ENCODE data around the gene UNG. TPM values are rescaled to one million over a fixed set of nuclear protein-coding genes. Genes with fewer than 3 reads are reported as not detected.

UNG gene
- total and polyA plus RNA-seq, 2 donors (not counting 1 experiment from before 2014, with no cell fraction given): 6.1 to 14.7 TPM

DNA sequence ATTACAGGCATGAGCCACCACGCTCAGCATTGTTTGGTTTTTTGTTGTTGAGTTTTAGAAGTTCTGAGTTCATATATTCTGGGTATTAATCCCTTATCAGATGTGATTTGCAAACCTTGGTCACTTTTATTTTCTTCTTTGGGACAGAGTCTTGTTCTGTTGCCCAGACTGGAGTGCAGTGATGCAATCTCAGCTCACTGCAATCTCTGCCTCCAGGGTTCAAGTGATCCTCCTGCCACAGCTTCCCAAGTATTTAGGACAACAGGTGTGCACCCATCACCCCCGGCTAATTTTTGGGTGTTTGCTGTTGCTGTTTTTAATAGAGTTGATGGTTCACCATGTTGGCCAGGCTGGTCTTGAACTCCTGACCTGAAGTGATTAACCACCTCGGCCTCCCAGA lies 33.3 kb upstream of the UNG start:
- DNase-seq: no peak
- Mint-ChIP-seq H3K4me1 (no peaks in the 10 kb centered on the region), H3K27ac (no peak overlapping the region), H3K27me3 (no peaks in the 10 kb centered on the region), H3K4me3 (no peak overlapping the region), H3K9me3 (ENCODE audit: insufficient read depth) (no peaks in the 10 kb centered on the region)
- no peak for ATAC-seq (ENCODE audit: low read depth)
- no peak overlapping the region for H2AFZ ChIP-seq (ENCODE audit: insufficient read depth, low read depth, low read length, poor library complexity, severe bottlenecking)
- H3K4me1 ChIP-seq (ENCODE audit: control insufficient read depth in 2 of 2, insufficient read depth in 2 of 2, low read length in 2 of 2): no peaks in the 10 kb centered on the region
- peaks cover 4 to 17% of the 10 kb centered on the region in 2 experiments for H3K36me3 ChIP-seq (replicated peaks in 1 of 2; ENCODE audit: control extremely low read depth in 1 of 2, control insufficient read depth in 1 of 2, extremely low read depth in 1 of 2, insufficient read depth in 2 of 2, low read length in 1 of 2)
- TF ChIP-seq, protein P1, sequence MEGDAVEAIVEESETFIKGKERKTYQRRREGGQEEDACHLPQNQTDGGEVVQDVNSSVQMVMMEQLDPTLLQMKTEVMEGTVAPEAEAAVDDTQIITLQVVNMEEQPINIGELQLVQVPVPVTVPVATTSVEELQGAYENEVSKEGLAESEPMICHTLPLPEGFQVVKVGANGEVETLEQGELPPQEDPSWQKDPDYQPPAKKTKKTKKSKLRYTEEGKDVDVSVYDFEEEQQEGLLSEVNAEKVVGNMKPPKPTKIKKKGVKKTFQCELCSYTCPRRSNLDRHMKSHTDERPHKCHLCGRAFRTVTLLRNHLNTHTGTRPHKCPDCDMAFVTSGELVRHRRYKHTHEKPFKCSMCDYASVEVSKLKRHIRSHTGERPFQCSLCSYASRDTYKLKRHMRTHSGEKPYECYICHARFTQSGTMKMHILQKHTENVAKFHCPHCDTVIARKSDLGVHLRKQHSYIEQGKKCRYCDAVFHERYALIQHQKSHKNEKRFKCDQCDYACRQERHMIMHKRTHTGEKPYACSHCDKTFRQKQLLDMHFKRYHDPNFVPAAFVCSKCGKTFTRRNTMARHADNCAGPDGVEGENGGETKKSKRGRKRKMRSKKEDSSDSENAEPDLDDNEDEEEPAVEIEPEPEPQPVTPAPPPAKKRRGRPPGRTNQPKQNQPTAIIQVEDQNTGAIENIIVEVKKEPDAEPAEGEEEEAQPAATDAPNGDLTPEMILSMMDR (IDR thresholded peaks at IDR 0.05): no peak
- no peak for TF ChIP-seq EZH2 (IDR thresholded peaks at IDR 0.05; ENCODE audit: borderline replicate concordance, insufficient read depth, low read depth, low read length, poor library complexity, severe bottlenecking)
- POLR2A ChIA-PET: no interaction called here
- no peaks in the 10 kb centered on the region for H4K20me1 ChIP-seq (ENCODE audit: control insufficient read depth, insufficient read depth, low read length, poor library complexity, severe bottlenecking)
- no peaks in the 10 kb centered on the region for H3K79me2 ChIP-seq (ENCODE audit: control insufficient read depth, insufficient read depth, low read length)
- CTCF ChIA-PET: no interaction called here
- H3K27me3 ChIP-seq (replicated peaks in 1 of 4; ENCODE audit: control extremely low read depth in 1 of 4, control insufficient read depth in 3 of 4, insufficient read depth in 4 of 4, low read length in 3 of 4): no peaks in the 10 kb centered on the region
- no peak overlapping the region for H3K27ac ChIP-seq (ENCODE audit: low read length in 2 of 2)
- no peak overlapping the region for H3K4me2 ChIP-seq (replicated peaks; ENCODE audit: low read depth, low read length, poor library complexity, severe bottlenecking)
- no peak overlapping the region for H3K9ac ChIP-seq (ENCODE audit: low read length)
- WGBS (ENCODE audit: insufficient coverage): 86% methylated on average over 1 of the region's 3 CpGs
- no peak overlapping the region for H3K4me3 ChIP-seq (ENCODE audit: control extremely low read depth in 1 of 5, extremely low read depth in 1 of 5, insufficient read depth in 1 of 5, low read depth in 2 of 5, low read length in 4 of 5)
- intact Hi-C loops (cut with micrococcal nuclease): no loop called here
- no peaks in the 10 kb centered on the region for H3K9me3 ChIP-seq (ENCODE audit: control extremely low read depth in 1 of 3, control insufficient read depth in 2 of 3, insufficient read depth in 1 of 3, low read length in 2 of 3)

DNA sequence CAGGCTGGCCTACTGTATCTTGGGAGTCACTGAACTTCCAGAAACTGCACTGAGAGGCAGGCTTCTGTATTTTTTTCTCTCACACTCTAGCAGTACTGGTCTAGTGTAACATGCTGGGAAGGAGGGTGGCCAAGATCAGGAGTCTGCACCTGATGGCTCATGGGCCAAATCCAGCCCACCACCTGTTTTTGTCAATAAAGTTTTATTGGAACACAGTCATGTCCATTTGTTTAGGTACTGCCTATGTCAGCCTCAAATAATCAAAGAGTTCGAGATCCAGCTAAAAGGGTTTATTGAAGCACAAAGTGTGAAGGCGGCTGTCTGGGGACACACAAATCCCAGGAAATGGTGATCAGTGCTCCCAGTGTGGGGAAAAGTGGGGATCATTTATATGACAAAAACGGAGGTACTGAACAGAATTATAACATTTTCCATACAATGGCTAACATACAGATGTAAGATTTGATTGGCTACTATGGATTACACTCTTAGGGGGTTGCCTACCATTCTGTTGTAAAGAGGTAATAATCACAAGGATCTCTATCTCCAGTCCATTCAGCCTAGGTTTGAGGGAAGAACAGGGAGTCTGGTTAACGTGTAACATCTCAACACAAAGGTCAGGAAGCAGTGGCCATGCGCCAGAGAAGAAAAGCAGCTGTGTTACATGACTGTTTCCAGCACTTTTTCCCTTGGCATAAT lies 32.1 kb upstream of the UNG start:
- intact Hi-C loops (cut with micrococcal nuclease): no loop called here
- no peaks in the 10 kb centered on the region for H3K27me3 ChIP-seq (replicated peaks in 1 of 4; ENCODE audit: control extremely low read depth in 1 of 4, control insufficient read depth in 3 of 4, insufficient read depth in 4 of 4, low read length in 3 of 4)
- no peak overlapping the region for H3K4me3 ChIP-seq (ENCODE audit: control extremely low read depth in 1 of 5, extremely low read depth in 1 of 5, insufficient read depth in 1 of 5, low read depth in 2 of 5, low read length in 4 of 5)
- H4K20me1 ChIP-seq (ENCODE audit: control insufficient read depth, insufficient read depth, low read length, poor library complexity, severe bottlenecking): no peaks in the 10 kb centered on the region
- H3K9me3 ChIP-seq (ENCODE audit: control extremely low read depth in 1 of 3, control insufficient read depth in 2 of 3, insufficient read depth in 1 of 3, low read length in 2 of 3): no peaks in the 10 kb centered on the region
- Mint-ChIP-seq H3K27ac (no peak overlapping the region), H3K27me3 (no peaks in the 10 kb centered on the region), H3K9me3 (ENCODE audit: insufficient read depth) (no peaks in the 10 kb centered on the region), H3K4me3 (no peak overlapping the region), H3K4me1 (no peaks in the 10 kb centered on the region)
- 100% methylated on average over 1 of the region's 5 CpGs for WGBS (ENCODE audit: insufficient coverage)
- CTCF ChIA-PET: no interaction called here
- no peak overlapping the region for H2AFZ ChIP-seq (ENCODE audit: insufficient read depth, low read depth, low read length, poor library complexity, severe bottlenecking)
- DNase-seq (no peak), ATAC-seq (ENCODE audit: low read depth) (no peak)
- no peak overlapping the region for H3K27ac ChIP-seq (ENCODE audit: low read length in 2 of 2)
- POLR2A ChIA-PET: no interaction called here
- H3K4me1 ChIP-seq (ENCODE audit: control insufficient read depth in 2 of 2, insufficient read depth in 2 of 2, low read length in 2 of 2): no peaks in the 10 kb centered on the region
- H3K9ac ChIP-seq (ENCODE audit: low read length): no peak overlapping the region
- H3K4me2 ChIP-seq (replicated peaks; ENCODE audit: low read depth, low read length, poor library complexity, severe bottlenecking): no peak overlapping the region
- no peaks in the 10 kb centered on the region for H3K79me2 ChIP-seq (ENCODE audit: control insufficient read depth, insufficient read depth, low read length)
- TF ChIP-seq EZH2 (IDR thresholded peaks at IDR 0.05; ENCODE audit: borderline replicate concordance, insufficient read depth, low read depth, low read length, poor library complexity, severe bottlenecking): no peak
- TF ChIP-seq, protein P1 (IDR thresholded peaks at IDR 0.05): no peak
- H3K36me3 ChIP-seq (replicated peaks in 1 of 2; ENCODE audit: control extremely low read depth in 1 of 2, control insufficient read depth in 1 of 2, extremely low read depth in 1 of 2, insufficient read depth in 2 of 2, low read length in 1 of 2): peaks cover 4 to 22% of the 10 kb centered on the region in 2 experiments
